Large intestine (tissue), 3 donors: ENCODE data around the gene TTBK2. TPM values are rescaled to one million over a fixed set of nuclear protein-coding genes. Genes with fewer than 3 reads are reported as not detected.

Experiments used
- DNase-seq, 2 donors: peaks; one replicate each; pipeline versions ENCODE4 v3.0.0 to v3.0.0-alpha.2; 2013
- H3K27ac ChIP-seq: one replicate; pipeline ENCODE4 v1.5.1; 2013; ENCODE audit warnings: low read length
- H3K27me3 ChIP-seq: 2 replicates; pipeline ENCODE4 v1.6.1; 2013; ENCODE audit warnings: low read length; ENCODE audit not compliant: control insufficient read depth, insufficient read depth
- H3K36me3 ChIP-seq: 2 replicates; pipeline ENCODE4 v1.6.1; 2013; ENCODE audit warnings: low read length; ENCODE audit not compliant: control insufficient read depth, insufficient read depth
- H3K4me1 ChIP-seq: one replicate; pipeline ENCODE4 v1.6.1; 2013; ENCODE audit warnings: low read length; ENCODE audit not compliant: control insufficient read depth, insufficient read depth
- H3K4me3 ChIP-seq: one replicate; pipeline ENCODE4 v1.5.1; 2013; ENCODE audit warnings: low read length
- H3K9me3 ChIP-seq: one replicate; pipeline ENCODE4 v1.6.1; 2013; ENCODE audit warnings: mild to moderate bottlenecking, low read depth, low read length, moderate library complexity; ENCODE audit not compliant: control insufficient read depth
- WGBS: methylation state at CpG from one replicate; pipeline ENCODE4 v1.1.5; 2013; ENCODE audit warnings: low lambda C conversion rate; ENCODE audit not compliant: insufficient coverage; 5-methylcytosine and 5-hydroxymethylcytosine counted together
- polyA plus RNA-seq: library from polyadenylated mRNA; unstranded; fragments of 120-200 nt; gene quantifications from one replicate; pipeline ENCODE4 v1.2.1, GENCODE V29; 2013

Gene TTBK2
- polyA plus RNA-seq, 1 donor, result 7.2 TPM

DNA sequence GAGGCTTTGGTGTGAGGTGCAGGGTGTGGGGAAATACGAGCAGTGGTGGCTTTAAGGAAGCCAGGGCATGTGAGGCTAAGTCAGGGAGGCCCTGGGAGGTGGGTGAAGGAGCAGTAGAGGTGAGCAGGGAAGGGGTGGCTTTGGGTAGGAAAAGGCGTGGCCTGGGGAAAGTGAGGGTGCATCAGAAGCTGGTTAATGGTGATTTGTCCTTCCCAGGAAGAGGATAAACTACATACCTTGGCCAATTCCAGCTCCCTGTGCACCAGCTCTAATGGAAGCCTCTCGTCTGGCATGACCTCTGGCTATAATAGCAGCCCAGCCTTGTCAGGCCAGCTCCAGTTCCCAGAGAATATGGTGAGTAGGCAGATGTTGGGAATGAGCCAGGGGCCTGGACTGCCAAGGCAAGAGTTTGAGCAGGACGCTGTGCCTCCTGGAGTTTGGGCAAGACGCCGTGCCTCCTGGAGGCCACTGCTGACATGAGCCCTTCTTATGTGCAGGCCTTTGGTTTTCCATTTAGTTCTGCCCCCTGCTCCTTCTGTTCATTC is 225.0 kb downstream of the TTBK2 start:
- no peaks in the 10 kb centered on the region for H3K27me3 ChIP-seq
- no CpG with 5 or more reads among the region's 6 CpGs for WGBS
- H3K4me1 ChIP-seq, result no peaks in the 10 kb centered on the region
- peaks cover 20% of the 10 kb centered on the region for H3K36me3 ChIP-seq
- H3K4me3 ChIP-seq, result no peak overlapping the region
- no peak for DNase-seq
- H3K27ac ChIP-seq, result no peak overlapping the region
- no peaks in the 10 kb centered on the region for H3K9me3 ChIP-seq

DNA sequence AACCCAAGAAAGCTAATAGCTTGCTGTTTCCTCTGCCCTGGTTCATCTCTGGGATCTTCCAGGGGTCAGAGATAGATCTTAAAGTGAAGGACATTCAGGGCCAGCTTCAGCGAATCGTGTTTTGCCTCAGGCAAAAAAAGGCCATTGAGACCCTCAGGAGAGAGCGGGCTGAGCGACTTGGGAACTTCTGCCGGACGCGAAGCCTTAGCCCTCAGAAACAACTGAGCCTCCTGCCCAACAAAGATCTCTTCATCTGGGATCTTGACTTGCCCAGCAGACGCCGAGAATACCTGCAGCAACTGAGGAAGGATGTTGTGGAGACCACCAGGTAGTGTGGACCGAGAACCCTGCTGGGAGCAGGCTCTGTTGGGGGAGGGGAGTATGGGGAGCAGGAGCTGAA is 226.2 kb downstream of the TTBK2 start:
- Histone ChIP-seq H3K36me3 (peaks cover 22% of the 10 kb centered on the region), H3K9me3 (no peaks in the 10 kb centered on the region)
- no CpG with 5 or more reads among the region's 10 CpGs for WGBS

DNA sequence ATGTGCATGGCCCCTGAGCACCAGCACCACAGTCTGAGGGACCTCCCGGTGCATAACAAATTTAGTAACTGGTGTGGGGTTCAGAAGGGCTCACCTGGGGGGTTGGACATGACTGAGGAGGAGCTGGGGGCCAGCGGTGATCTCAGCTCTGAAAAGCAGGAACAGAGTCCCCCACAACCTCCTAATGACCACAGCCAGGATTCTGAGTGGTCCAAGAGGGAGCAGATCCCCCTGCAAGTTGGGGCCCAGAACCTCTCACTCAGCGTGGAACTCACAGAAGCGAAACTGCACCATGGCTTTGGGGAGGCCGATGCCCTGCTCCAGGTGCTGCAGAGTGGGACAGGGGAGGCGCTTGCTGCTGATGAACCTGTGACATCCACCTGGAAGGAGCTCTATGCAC is 226.6 kb downstream of the TTBK2 start:
- Histone ChIP-seq H3K9me3 (no peaks in the 10 kb centered on the region), H3K27ac (no peak overlapping the region), H3K4me1 (no peaks in the 10 kb centered on the region), H3K36me3 (peaks cover 22% of the 10 kb centered on the region), H3K27me3 (no peaks in the 10 kb centered on the region), H3K4me3 (no peak overlapping the region)
- no CpG with 5 or more reads among the region's 6 CpGs for WGBS
- DNase-seq, result no peak

More for the DNA sequence above, 226.2 kb downstream of the TTBK2 start:
- Histone ChIP-seq H3K4me3 (no peak overlapping the region), H3K4me1 (no peaks in the 10 kb centered on the region), H3K27ac (no peak overlapping the region), H3K27me3 (no peaks in the 10 kb centered on the region)
- no peak for DNase-seq

- Histone ChIP-seq H3K9me3 (no peaks in the 10 kb centered on the region), H3K4me1 (no peaks in the 10 kb centered on the region), H3K36me3 (peaks cover 25% of the 10 kb centered on the region), H3K27me3 (no peaks in the 10 kb centered on the region), H3K4me3 (no peak overlapping the region), H3K27ac (no peak overlapping the region)
- WGBS, result no CpG with 5 or more reads among the region's 6 CpGs
- no peak for DNase-seq
These were observed 227.1 kb downstream of the TTBK2 start for GRCh38 chr15:42693496-42693895.

DNA sequence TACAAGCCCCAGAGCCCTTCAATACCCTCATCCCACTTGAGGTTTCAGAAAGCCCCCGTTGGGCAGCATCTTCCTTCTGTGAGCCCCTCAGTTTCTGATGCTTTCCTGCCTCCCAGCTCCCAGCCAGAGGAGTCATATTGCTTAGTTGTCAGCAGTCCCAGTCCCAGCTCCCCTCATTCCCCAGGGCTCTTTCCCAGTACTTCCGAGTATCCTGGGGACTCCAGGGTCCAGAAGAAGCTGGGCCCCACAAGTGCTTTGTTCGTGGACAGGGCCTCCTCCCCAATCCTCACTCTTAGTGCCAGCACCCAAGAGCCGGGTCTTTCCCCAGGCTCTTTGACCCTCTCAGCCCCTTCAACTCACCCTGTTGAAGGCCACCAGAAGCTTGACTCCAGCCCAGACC is 227.6 kb downstream of the TTBK2 start:
- no CpG with 5 or more reads among the region's 4 CpGs for WGBS
- Histone ChIP-seq H3K4me1 (no peaks in the 10 kb centered on the region), H3K27me3 (no peaks in the 10 kb centered on the region), H3K9me3 (no peaks in the 10 kb centered on the region), H3K27ac (no peak overlapping the region), H3K4me3 (no peak overlapping the region), H3K36me3 (peaks cover 27% of the 10 kb centered on the region)
- DNase-seq, result no peak

DNA sequence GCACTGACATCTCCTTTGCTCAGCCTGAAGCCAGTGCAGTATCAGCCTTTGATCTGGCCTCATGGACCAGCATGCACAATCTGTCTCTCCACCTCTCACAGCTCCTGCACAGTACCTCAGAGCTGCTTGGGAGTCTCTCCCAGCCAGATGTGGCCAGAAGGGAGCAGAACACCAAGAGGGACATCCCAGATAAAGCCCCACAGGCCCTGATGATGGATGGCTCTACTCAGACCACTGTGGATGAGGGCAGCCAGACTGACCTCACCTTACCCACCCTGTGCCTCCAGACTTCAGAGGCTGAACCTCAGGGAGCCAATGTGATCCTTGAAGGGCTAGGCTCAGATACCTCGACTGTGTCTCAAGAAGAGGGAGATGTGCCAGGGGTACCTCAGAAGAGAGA is 228.0 kb downstream of the TTBK2 start:
- H3K27me3 ChIP-seq, result no peaks in the 10 kb centered on the region
- H3K4me1 ChIP-seq, result no peaks in the 10 kb centered on the region
- no CpG with 5 or more reads among the region's 1 CpG for WGBS
- H3K9me3 ChIP-seq, result no peaks in the 10 kb centered on the region
- DNase-seq, result no peak
- H3K4me3 ChIP-seq, result no peak overlapping the region
- peaks cover 30% of the 10 kb centered on the region for H3K36me3 ChIP-seq
- H3K27ac ChIP-seq, result no peak overlapping the region

GRCh38 chr15:42691770-42692169 is 228.8 kb downstream of the TTBK2 start:
- Histone ChIP-seq H3K27ac (no peak overlapping the region), H3K9me3 (no peaks in the 10 kb centered on the region), H3K27me3 (no peaks in the 10 kb centered on the region), H3K36me3 (peaks cover 33% of the 10 kb centered on the region), H3K4me3 (no peak overlapping the region), H3K4me1 (no peaks in the 10 kb centered on the region)
- no peak for DNase-seq
- no CpG with 5 or more reads among the region's 9 CpGs for WGBS

- no peak for DNase-seq
- no peaks in the 10 kb centered on the region for H3K27me3 ChIP-seq
- H3K27ac ChIP-seq, result no peak overlapping the region
- peaks cover 33% of the 10 kb centered on the region for H3K36me3 ChIP-seq
- no peak overlapping the region for H3K4me3 ChIP-seq
- WGBS, result no CpG with 5 or more reads among the region's 4 CpGs
- no peaks in the 10 kb centered on the region for H3K9me3 ChIP-seq
- H3K4me1 ChIP-seq, result no peaks in the 10 kb centered on the region
These were observed 229.3 kb downstream of the TTBK2 start for GRCh38 chr15:42691308-42691707.

Other genes with a start within 250 kb of the TTBK2 start
- gene CDAN1, start 183.7 kb downstream of the TTBK2 start, polyA plus RNA-seq, result 18.0 TPM
- 18.4 TPM for gene UBR1, start 185.3 kb upstream of the TTBK2 start, polyA plus RNA-seq
- gene TMEM62, start 212.8 kb upstream of the TTBK2 start, polyA plus RNA-seq, result 30.6 TPM